ENCODE results near the gene WBP4.

- TF ChIP-seq, protein P1, sequence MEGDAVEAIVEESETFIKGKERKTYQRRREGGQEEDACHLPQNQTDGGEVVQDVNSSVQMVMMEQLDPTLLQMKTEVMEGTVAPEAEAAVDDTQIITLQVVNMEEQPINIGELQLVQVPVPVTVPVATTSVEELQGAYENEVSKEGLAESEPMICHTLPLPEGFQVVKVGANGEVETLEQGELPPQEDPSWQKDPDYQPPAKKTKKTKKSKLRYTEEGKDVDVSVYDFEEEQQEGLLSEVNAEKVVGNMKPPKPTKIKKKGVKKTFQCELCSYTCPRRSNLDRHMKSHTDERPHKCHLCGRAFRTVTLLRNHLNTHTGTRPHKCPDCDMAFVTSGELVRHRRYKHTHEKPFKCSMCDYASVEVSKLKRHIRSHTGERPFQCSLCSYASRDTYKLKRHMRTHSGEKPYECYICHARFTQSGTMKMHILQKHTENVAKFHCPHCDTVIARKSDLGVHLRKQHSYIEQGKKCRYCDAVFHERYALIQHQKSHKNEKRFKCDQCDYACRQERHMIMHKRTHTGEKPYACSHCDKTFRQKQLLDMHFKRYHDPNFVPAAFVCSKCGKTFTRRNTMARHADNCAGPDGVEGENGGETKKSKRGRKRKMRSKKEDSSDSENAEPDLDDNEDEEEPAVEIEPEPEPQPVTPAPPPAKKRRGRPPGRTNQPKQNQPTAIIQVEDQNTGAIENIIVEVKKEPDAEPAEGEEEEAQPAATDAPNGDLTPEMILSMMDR (IDR thresholded peaks at IDR 0.05; ENCODE audit: insufficient read depth, low read length) = no peak
- TF ChIP-seq POLR2AphosphoS5 (IDR thresholded peaks at IDR 0.05; ENCODE audit: low read depth) (no peak), SPI1 (IDR thresholded peaks at IDR 0.05; ENCODE audit: borderline replicate concordance, low read depth) (no peak)
- TF ChIP-seq, protein P2, sequence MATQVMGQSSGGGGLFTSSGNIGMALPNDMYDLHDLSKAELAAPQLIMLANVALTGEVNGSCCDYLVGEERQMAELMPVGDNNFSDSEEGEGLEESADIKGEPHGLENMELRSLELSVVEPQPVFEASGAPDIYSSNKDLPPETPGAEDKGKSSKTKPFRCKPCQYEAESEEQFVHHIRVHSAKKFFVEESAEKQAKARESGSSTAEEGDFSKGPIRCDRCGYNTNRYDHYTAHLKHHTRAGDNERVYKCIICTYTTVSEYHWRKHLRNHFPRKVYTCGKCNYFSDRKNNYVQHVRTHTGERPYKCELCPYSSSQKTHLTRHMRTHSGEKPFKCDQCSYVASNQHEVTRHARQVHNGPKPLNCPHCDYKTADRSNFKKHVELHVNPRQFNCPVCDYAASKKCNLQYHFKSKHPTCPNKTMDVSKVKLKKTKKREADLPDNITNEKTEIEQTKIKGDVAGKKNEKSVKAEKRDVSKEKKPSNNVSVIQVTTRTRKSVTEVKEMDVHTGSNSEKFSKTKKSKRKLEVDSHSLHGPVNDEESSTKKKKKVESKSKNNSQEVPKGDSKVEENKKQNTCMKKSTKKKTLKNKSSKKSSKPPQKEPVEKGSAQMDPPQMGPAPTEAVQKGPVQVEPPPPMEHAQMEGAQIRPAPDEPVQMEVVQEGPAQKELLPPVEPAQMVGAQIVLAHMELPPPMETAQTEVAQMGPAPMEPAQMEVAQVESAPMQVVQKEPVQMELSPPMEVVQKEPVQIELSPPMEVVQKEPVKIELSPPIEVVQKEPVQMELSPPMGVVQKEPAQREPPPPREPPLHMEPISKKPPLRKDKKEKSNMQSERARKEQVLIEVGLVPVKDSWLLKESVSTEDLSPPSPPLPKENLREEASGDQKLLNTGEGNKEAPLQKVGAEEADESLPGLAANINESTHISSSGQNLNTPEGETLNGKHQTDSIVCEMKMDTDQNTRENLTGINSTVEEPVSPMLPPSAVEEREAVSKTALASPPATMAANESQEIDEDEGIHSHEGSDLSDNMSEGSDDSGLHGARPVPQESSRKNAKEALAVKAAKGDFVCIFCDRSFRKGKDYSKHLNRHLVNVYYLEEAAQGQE (IDR thresholded peaks at IDR 0.05; ENCODE audit: insufficient replicate concordance, low read depth) = no peak
Measured at GRCh38 chr13:41130356-41130755, 69.0 kb downstream of the WBP4 start.
